ENCODE measurements around the gene SLC7A1.

SLC7A1 gene

GRCh38 chr13:29526741-29527140, 68.7 kb downstream of the SLC7A1 start:
- DNase-seq = no peak

DNA sequence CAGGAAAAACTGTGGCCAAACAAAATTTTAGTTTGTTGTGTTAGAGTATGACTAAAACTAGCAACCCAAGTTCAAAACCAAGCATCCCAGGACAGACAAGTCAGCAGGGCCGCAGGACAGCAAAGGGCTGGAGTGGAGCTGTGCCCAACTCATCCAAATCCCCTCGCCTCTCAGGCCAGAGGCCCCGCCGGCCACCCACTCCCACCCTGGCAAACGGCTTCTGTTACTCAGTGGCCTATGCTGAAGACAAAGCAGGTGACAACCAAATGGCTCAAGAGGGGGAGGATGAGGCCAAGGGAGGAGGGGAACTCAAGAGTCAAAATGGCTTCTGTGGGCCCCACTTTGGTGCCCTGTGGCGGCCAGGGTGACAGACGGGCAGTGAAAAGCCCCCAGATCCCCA, 69.7 kb downstream of the SLC7A1 start:
- DNase-seq = no peak

DNA sequence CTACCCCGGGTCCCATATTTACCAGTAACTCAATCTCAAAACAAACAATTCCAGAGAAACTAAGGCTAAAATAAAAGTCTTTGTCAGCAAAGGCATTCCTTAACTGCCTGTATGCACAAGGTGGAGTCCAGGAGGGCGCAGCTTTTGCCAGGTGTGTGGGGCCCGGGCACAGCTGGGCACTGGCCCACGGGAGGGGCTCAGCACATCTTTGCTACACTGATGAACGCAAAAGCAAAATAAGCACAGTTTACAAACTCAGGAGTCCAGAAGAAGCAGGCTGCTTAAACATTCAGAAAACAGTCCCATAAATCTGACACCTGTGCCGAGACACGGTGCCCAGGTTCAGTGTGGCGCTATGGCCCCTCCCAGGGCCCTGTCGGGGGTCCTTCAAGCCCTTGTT, 70.8 kb downstream of the SLC7A1 start:
- no peak for DNase-seq

GRCh38 chr13:29524176-29524575, 71.3 kb downstream of the SLC7A1 start:
- DNase-seq = no peak

- no peak for DNase-seq
Measured at GRCh38 chr13:29523199-29523961, 72.1 kb downstream of the SLC7A1 start.

GRCh38 chr13:29522044-29522685, 73.3 kb downstream of the SLC7A1 start:
- no peak for DNase-seq

GRCh38 chr13:29521336-29521735, 74.2 kb downstream of the SLC7A1 start:
- no peak for DNase-seq

GRCh38 chr13:29520671-29521070, 74.8 kb downstream of the SLC7A1 start:
- DNase-seq = no peak

DNA sequence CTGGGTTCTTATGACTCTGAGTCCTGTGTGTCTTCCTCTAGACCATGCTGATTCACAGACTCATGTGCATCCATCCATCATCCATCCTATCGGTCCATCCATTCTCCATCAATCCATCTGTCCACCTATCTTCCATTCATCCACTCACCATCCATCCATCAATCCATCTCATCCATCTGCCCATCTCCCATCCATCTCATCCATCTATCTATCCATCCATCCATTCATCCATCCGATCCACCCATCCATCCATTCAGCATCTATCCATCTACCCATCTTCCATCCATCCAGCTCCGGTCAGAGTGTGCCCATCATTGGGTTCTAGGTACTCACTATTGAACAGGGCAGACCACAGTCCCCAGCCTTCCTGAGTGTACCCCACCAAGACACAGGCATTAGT, 75.6 kb downstream of the SLC7A1 start:
- no peak for DNase-seq

- DNase-seq = no peak
Measured at GRCh38 chr13:29516880-29517279, 78.6 kb downstream of the SLC7A1 start.

- no peak for DNase-seq
Measured at GRCh38 chr13:29516012-29516411, 79.5 kb downstream of the SLC7A1 start.

GRCh38 chr13:29515372-29515771, 80.1 kb downstream of the SLC7A1 start:
- DNase-seq = no peak

DNA sequence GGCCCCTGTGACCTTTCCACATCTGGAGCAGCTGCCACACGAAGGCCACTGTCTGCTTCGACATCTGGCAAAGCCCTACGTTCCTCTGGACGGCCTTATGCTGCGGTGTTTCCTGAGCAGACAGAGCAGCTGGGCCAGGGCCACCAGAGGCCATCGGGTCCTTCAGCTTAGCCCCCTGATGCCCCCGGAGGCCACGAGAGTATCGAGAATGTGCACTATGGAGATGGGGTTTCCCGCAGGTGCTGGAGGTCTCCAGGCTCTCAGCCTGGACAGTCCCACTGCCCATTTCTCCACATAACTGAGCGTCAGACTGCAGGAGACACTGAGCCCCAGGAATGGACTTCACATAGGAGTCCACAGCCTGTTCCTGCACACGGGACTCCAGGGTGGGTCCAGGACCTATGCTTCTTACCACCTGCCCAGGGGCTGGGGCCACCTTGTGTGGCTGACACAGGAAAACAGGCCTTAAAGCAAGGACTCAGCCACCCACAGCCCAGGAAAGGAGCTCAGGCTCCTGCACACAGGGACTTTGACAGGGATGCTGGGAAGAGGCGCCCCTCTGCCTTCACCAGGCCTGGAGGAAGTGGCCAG, 80.7 kb downstream of the SLC7A1 start:
- no peak for DNase-seq

GRCh38 chr13:29513981-29514719, 81.3 kb downstream of the SLC7A1 start:
- no peak for DNase-seq

DNA sequence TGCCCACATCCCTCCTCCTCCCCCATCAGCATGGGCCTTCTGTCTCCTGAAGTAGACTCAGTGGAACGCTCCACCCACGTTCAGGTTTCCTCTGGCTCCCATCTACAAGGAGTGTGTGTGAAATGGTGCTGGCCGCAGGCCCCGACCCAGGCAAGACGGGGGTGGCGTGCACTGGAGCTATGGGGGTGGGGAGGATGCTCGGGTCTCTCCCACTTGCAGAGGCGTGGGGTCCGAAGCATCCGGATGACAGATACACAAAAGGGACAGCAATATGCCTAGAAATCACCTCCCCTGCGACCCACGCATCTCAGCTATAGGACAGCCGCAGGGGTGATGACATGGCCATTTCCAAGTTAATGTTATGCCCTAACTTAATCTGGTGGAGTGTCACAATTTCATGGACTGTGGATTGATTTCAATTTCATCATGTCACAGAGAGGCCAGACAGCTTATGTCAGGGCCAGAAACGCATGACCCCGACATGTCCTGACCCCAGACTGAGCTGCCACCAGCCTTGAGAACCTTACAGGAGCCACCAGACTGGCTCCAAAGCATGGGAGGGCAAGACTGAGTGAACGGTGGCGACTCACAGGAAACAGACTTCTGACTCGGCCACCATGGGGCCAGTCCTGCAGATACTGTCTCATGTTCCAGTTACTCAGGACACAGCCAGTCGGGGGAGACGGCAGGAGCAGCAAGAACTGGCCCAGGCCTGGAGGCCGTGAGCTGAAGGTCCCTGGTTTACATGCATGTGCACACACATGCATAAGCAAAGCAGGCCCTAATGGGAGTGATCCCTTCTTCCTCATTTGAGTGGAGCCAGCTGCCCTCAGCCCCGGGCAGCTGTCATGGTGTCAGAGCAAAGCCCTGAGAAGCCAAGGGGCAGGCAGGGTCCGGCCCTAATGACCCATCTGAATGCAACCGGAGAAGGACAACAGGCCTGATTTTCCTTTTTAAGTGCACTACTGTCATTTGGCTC, 82.2 kb downstream of the SLC7A1 start:
- DNase-seq = no peak

DNA sequence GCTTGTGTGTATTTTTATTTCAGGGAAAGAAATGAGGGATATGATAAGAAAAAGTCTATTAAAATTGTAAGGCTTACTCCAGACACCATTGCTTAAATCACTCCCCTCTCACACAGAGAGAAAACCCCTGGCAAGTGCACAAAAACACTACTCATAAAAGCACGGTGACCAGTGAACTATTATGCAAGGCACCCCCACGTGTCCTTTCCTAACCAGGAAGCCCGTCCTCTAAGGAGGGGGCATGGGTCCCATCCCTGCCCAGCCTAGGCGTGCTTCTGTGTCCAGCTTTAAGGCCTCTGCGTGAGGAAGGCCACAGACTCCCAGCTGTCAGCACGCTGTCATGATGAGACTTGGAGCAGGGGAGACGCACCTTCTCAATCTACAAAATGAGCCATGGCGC, 83.5 kb downstream of the SLC7A1 start:
- DNase-seq = no peak

GRCh38 chr13:29511106-29511796, 84.2 kb downstream of the SLC7A1 start:
- DNase-seq = no peak

GRCh38 chr13:29510651-29511084, 84.8 kb downstream of the SLC7A1 start:
- DNase-seq = no peak

GRCh38 chr13:29509999-29510589, 85.4 kb downstream of the SLC7A1 start:
- no peak for DNase-seq

GRCh38 chr13:29508876-29509252, 86.6 kb downstream of the SLC7A1 start:
- DNase-seq = no peak

Measured in activated naive CD4-positive, alpha-beta T cell (primary cell).